ENCODE results near the gene LRBA.

Gene LRBA

DNA sequence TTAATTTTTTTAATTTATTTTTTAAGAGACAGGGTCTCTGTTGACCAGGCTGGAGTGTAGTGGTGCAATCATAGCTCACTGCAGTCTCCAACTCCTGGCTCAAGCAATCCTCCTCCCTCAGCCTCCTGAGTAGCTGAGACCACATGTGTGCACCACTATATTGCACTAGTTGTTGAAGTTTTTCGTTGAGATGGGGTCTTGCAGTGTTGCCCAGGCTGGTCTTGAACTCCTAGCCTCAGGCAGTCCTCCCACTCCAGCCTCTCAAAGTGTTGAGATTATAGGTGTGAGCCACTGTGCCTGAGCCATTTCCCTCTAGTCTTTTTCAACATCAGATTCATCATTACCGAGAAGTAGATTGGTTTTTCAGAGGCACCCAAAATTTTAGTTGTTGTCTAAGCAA lies 771.2 kb downstream of the LRBA start:
- TF ChIP-seq, protein P1, sequence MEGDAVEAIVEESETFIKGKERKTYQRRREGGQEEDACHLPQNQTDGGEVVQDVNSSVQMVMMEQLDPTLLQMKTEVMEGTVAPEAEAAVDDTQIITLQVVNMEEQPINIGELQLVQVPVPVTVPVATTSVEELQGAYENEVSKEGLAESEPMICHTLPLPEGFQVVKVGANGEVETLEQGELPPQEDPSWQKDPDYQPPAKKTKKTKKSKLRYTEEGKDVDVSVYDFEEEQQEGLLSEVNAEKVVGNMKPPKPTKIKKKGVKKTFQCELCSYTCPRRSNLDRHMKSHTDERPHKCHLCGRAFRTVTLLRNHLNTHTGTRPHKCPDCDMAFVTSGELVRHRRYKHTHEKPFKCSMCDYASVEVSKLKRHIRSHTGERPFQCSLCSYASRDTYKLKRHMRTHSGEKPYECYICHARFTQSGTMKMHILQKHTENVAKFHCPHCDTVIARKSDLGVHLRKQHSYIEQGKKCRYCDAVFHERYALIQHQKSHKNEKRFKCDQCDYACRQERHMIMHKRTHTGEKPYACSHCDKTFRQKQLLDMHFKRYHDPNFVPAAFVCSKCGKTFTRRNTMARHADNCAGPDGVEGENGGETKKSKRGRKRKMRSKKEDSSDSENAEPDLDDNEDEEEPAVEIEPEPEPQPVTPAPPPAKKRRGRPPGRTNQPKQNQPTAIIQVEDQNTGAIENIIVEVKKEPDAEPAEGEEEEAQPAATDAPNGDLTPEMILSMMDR (IDR thresholded peaks at IDR 0.05), result no peak
- H3K27ac ChIP-seq, result no peak overlapping the region
- no peak for DNase-seq (ENCODE audit: low spot score)
- H3K4me3 ChIP-seq, result no peak overlapping the region

DNA sequence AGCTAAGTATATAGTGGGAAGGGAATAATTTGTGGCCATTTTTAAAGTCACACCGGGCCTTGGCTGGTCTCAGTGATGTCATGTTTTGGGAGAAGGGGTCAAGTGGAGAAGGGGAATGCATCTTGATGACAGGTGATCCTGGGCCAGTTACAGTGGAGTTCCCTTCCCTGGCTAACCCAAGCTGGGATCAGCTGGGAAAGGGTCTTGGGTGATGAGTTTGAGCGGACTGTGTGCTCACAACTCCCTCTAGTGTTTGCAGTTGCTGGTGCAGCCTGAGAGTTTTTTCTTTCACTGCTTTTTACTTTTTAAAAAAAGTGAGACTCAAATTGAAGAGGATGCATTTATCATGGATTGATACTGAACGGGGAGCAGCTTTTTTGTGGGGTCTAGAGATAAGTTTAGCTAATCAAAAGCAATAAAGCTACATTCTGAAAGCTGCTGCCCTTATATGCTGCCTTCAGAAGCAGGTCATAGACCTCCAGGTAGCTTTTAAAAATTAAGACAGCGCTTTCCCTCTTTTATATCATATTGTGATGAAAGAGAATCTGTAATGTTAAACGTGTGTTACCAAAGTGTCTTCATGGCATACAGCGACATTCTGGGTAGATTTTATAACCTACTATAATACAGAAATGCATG lies 772.1 kb downstream of the LRBA start:
- DNase-seq (ENCODE audit: low spot score), result no peak
- TF ChIP-seq, protein P1 (IDR thresholded peaks at IDR 0.05), result peak; percentile 73
- no peak overlapping the region for H3K4me3 ChIP-seq
- H3K27ac ChIP-seq, result no peak overlapping the region

DNA sequence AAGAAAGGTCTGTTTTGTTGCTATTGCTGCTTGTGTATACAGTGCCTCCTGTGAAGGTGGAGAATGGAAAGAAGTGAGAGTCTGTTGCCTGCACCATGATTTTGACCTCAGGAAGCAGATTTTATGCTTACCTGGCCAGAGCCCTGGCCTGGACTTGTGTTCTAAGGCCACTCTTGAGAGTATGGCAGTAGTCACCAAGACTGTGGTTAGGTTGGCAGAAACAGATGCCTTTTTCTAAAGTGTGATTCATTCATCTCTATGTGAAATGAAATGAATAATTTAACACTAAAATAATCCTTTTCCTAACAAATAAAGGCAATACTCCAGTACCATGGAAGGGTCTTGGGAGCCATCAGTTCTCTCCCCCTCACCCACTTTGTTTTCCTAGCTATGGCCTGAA lies 775.1 kb downstream of the LRBA start:
- DNase-seq (ENCODE audit: low spot score), result no peak
- H3K4me3 ChIP-seq, result no peak overlapping the region
- H3K27ac ChIP-seq, result no peak overlapping the region
- TF ChIP-seq, protein P1 (IDR thresholded peaks at IDR 0.05), result no peak

DNA sequence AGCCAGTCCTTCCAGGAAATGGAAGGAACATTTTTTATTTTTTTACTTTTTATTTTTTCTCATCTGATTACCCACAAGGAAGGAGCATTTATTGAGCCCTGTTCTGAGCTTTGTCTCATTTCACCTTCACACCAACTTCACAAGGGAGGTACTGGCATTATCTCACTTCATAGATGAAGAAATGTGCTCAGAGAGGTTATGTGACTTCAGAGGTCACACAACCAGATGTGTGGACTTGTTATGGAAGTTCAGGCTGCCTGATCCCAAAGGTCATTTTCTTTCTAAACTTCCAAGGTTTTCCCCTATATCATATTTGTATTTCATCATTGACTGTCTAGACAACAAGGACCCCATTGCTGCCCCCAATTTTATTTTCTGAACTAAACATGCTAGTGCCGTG lies 776.5 kb downstream of the LRBA start:
- no peak for DNase-seq (ENCODE audit: low spot score)
- H3K4me3 ChIP-seq, result no peak overlapping the region
- no peak overlapping the region for H3K27ac ChIP-seq
- TF ChIP-seq, protein P1 (IDR thresholded peaks at IDR 0.05), result no peak

DNA sequence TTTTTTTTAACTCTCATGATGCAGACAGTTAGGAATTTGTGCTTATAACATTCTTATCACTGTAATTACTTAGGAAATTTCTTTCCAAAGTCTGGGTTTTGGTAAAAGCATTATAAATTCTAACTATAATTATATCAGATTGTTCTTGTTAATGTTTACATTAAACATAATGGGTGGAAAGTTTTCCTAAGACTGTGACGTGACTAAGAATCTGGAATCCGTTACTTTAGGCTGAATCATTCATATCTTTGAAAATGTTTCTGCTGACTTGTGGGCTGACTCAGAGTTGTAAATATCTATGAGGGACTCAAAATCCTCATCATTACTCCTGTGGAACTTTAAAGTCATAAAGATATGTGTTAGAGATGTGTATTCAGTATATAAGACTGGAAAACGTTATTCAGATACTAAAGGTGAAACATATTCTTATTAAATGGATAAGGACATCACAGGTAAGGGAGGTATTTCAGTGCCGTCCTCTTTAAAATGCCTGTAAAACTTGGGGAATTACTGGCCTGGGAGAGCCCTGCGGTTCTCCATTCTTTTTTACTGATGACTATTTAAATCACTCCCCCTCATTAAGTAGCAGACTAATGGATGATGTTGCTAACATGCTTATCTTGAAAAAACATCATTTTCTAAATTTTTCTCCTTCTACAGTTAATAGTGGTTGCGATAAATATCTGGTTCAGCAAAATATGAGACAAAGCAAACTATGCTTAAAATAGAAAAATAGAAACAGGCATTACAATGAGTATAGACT lies 777.8 kb downstream of the LRBA start:
- TF ChIP-seq, protein P1 (IDR thresholded peaks at IDR 0.05), result no peak
- DNase-seq (ENCODE audit: low spot score), result no peak
- Histone ChIP-seq H3K4me3 (no peak overlapping the region), H3K27ac (peak overlapping the region; percentile 74 to 83)

DNA sequence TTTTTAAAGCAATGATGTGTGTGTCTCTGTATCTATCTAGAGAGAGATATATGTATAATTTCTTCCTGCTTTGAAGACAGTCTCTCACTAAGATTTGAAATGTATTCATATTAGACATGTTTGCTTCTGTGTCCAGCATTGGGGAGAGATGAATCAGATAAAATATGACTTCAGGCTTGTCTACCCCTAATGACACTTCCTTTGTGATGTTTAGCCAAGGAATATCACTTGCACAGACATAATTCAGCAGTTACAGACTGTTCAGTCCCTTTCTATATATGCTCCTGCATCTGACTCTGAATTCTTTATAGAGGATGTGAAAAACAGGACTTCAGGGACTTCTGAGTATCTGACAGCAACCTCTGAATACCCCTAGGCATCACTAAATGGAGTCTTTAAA lies 778.5 kb downstream of the LRBA start:
- Histone ChIP-seq H3K4me3 (no peak overlapping the region), H3K27ac (peak overlapping the region; percentile 74 to 88)
- TF ChIP-seq, protein P1 (IDR thresholded peaks at IDR 0.05), result no peak
- DNase-seq (ENCODE audit: low spot score), result no peak

DNA sequence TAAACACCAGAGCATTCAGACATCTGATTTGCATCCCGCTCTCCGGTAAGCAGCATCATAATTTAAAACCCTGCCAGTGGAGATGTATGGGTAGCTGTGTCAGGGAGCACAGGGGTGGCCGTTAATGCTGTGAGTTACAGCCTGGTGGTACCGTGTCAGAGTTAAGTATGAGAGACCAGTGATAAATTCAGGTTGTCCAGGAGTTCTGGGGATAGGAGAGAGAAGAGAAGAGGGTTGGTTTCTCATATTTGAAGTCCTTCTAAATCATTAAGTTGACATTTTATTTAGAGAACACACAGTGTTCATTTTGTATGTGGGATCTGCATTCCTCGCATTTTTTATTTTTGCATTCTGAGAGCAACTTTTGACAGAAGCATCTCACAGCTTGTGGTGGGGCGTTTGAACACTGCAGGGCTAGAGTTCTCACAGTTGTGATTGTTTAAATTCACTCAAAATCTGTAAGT lies 779.2 kb downstream of the LRBA start:
- DNase-seq (ENCODE audit: low spot score), result no peak
- Histone ChIP-seq H3K27ac (peak overlapping the region; percentile 74 to 88), H3K4me3 (no peak overlapping the region)
- TF ChIP-seq, protein P1 (IDR thresholded peaks at IDR 0.05), result no peak
